Keratinocyte (primary cell): ENCODE data around the gene RET. TPM values are rescaled to one million over a fixed set of nuclear protein-coding genes. Genes with fewer than 3 reads are reported as not detected.

Experiments used
- DNase-seq: peaks from one replicate; pipeline ENCODE4 v3.0.0-alpha.2; 2011; ENCODE audit warnings: low read depth, missing footprints, low spot score
- FAIRE-seq: peaks from 2 replicates; lab custom pipeline; 2011; peaks lifted over from hg19 to GRCh38; lab: Jason Lieb, UNC
- H2AFZ ChIP-seq: 2 replicates; pipeline ENCODE4 v1.6.0; 2012; ENCODE audit warnings: low read length, control low read depth, inconsistent platforms; ENCODE audit not compliant: control insufficient read depth
- H3K27ac ChIP-seq: 2 replicates; pipeline ENCODE4 v1.5.1; 2011; ENCODE audit warnings: low read length; ENCODE audit not compliant: control insufficient read depth, insufficient read depth
- H3K27me3 ChIP-seq: 3 replicates; pipeline ENCODE4 v1.6.0; 2011; ENCODE audit warnings: low read length; ENCODE audit not compliant: control insufficient read depth, insufficient read depth; ENCODE audit errors: extremely low read depth
- H3K36me3 ChIP-seq, 2 experiments: 2 replicates in 1 of 2; 3 replicates in 1 of 2; pipeline ENCODE4 v1.5.1; 2011; ENCODE audit warnings: low read length in 2 of 2, mild to moderate bottlenecking in 1 of 2; ENCODE audit not compliant: control insufficient read depth in 2 of 2, insufficient read depth in 2 of 2; ENCODE audit errors: extremely low read depth in 1 of 2
- H3K4me1 ChIP-seq: 3 replicates; pipeline ENCODE4 v1.5.1; 2011; ENCODE audit warnings: low read length; ENCODE audit not compliant: control insufficient read depth, insufficient read depth; ENCODE audit errors: extremely low read depth
- H3K4me2 ChIP-seq: 3 replicates; pipeline ENCODE4 v1.6.0; 2011; ENCODE audit warnings: low read depth, low read length; ENCODE audit not compliant: control insufficient read depth, insufficient read depth; ENCODE audit errors: extremely low read depth
- H3K4me3 ChIP-seq, 3 experiments: fragments of 200-600 bp in 1 of 3; sonication (generic) in 1 of 3; 2 replicates in 2 of 3; 3 replicates in 1 of 3; pipeline ENCODE4 v1.5.1; 2011 to 2016; ENCODE audit warnings: low read length in 3 of 3, mild to moderate bottlenecking in 3 of 3, control low read depth in 2 of 3, inconsistent platforms in 1 of 3, low read depth in 1 of 3, mixed read lengths in 1 of 3, mixed run types in 1 of 3, moderate library complexity in 1 of 3; ENCODE audit not compliant: control insufficient read depth in 2 of 3, insufficient read depth in 2 of 3; ENCODE audit errors: extremely low read depth in 1 of 3
- H3K79me2 ChIP-seq: 2 replicates; pipeline ENCODE4 v1.6.0; 2012; ENCODE audit warnings: low read length; ENCODE audit not compliant: control insufficient read depth, insufficient read depth
- H3K9ac ChIP-seq: 3 replicates; pipeline ENCODE4 v1.6.0; 2011; ENCODE audit warnings: low read length; ENCODE audit not compliant: control insufficient read depth, insufficient read depth; ENCODE audit errors: extremely low read depth
- H3K9me1 ChIP-seq: 3 replicates; pipeline ENCODE4 v1.6.0; 2011; ENCODE audit warnings: low read length; ENCODE audit not compliant: control insufficient read depth, insufficient read depth; ENCODE audit errors: extremely low read depth
- H3K9me3 ChIP-seq: 2 replicates; pipeline ENCODE4 v1.5.1; 2012; ENCODE audit warnings: low read depth, low read length; ENCODE audit not compliant: control insufficient read depth
- H4K20me1 ChIP-seq: 3 replicates; pipeline ENCODE4 v1.6.0; 2011; ENCODE audit warnings: low read length; ENCODE audit not compliant: control insufficient read depth, insufficient read depth; ENCODE audit errors: extremely low read depth
- CTCF ChIP-seq, 3 experiments: IDR thresholded peaks in 1 of 3; conservative IDR thresholded peaks in 1 of 3; optimal IDR thresholded peaks in 1 of 3; 2 replicates in 2 of 3; 3 replicates in 1 of 3; pipeline versions ENCODE3 to v1.5.1; 2011; ENCODE audit warnings: low read length in 3 of 3, mild to moderate bottlenecking in 3 of 3, moderate library complexity in 2 of 3, control low read depth in 1 of 3, inconsistent platforms in 1 of 3; ENCODE audit not compliant: insufficient read depth in 2 of 3; ENCODE audit errors: extremely low read depth in 1 of 3
- EZH2 ChIP-seq: IDR thresholded peaks from one replicate; pipeline ENCODE4 v1.6.1; 2012; ENCODE audit warnings: inconsistent platforms, mild to moderate bottlenecking, low read length, moderate library complexity
- dilution Hi-C: fragments of 300-500 bp; cut with MboI; formaldehyde crosslinking; loops from one replicate; pipeline ENCODE4 v1.7.0; 2020; ENCODE audit warnings: low sequenced_read_pairs; ENCODE audit not compliant: extremely low pct_ligation_motif_present
- polyA plus RNA-seq, 5 experiments: library from polyadenylated mRNA; depleted of rRNA in 3 of 5; stranded (reverse) in 3 of 5; stranded (forward) in 1 of 5; unstranded in 1 of 5; fragments of >200 nt; gene quantifications; 1 replicate in 1 of 5; 2 replicates in 3 of 5; 3 replicates in 1 of 5; pipeline versions ENCODE4 v1.2.1 to v1.2.3, GENCODE V29; 2011 to 2012; ENCODE audit warnings: missing spikeins in 2 of 5, low read depth in 1 of 5, low replicate concordance in 1 of 5

The RET gene
- polyA plus RNA-seq, 1 donor (not counting 4 experiments of a cell fraction or from before 2014, with no cell fraction given), result 0.21 TPM

GRCh38 chr10:43105956-43106229 lies 29.0 kb downstream of the RET start:
- dilution Hi-C loops, result no loop called here
- Histone ChIP-seq H3K27ac (no peak overlapping the region), H3K9me3 (no peaks in the 10 kb centered on the region), H3K4me2 (no peak overlapping the region), H3K79me2 (no peaks in the 10 kb centered on the region), H2AFZ (no peak overlapping the region), H3K9me1 (no peaks in the 10 kb centered on the region), H3K27me3 (peaks cover 13% of the 10 kb centered on the region), H3K4me1 (peaks cover 20% of the 10 kb centered on the region), H4K20me1 (no peaks in the 10 kb centered on the region), H3K4me3 (no peak overlapping the region), H3K36me3 (no peaks in the 10 kb centered on the region), H3K9ac (no peak overlapping the region)
- TF ChIP-seq EZH2 (no peak), CTCF (optimal IDR thresholded peaks at IDR 0.05 in 1 of 3, IDR thresholded peaks at IDR 0.05 in 1 of 3, conservative IDR thresholded peaks at IDR 0.05 in 1 of 3; ENCODE audit: extremely low read depth in 1 of 3, insufficient read depth in 2 of 3, low read length in 3 of 3) (no peak)
- no peak for FAIRE-seq
- DNase-seq, result no peak

GRCh38 chr10:43106256-43107091 lies 29.6 kb downstream of the RET start:
- Histone ChIP-seq H3K27me3 (peaks cover 13% of the 10 kb centered on the region), H3K27ac (no peak overlapping the region), H3K9me3 (no peaks in the 10 kb centered on the region), H3K9me1 (no peaks in the 10 kb centered on the region), H3K9ac (no peak overlapping the region), H3K79me2 (no peaks in the 10 kb centered on the region), H3K4me3 (no peak overlapping the region), H4K20me1 (no peaks in the 10 kb centered on the region), H3K4me2 (no peak overlapping the region), H3K4me1 (peaks cover 24% of the 10 kb centered on the region), H2AFZ (no peak overlapping the region), H3K36me3 (no peaks in the 10 kb centered on the region)
- dilution Hi-C loops, result no loop called here
- no peak for DNase-seq
- FAIRE-seq, result no peak
- no peak for TF ChIP-seq EZH2
- no peak for TF ChIP-seq CTCF (optimal IDR thresholded peaks at IDR 0.05 in 1 of 3, IDR thresholded peaks at IDR 0.05 in 1 of 3, conservative IDR thresholded peaks at IDR 0.05 in 1 of 3; ENCODE audit: extremely low read depth in 1 of 3, insufficient read depth in 2 of 3, low read length in 3 of 3)
